Forelimb muscle (tissue), 1 donor: ENCODE data around the gene MAP3K5. TPM values are rescaled to one million over a fixed set of nuclear protein-coding genes. Genes with fewer than 3 reads are reported as not detected.
"Not testable (repeated sequence)": the region's sequence is repeated elsewhere in the genome, so short reads cannot be mapped to it uniquely, and the experiment has no call there.

Experiments
- DNase-seq: peaks from one replicate; pipeline ENCODE4 v3.0.0-alpha.2; 2013; ENCODE audit warnings: low read depth
- polyA plus RNA-seq: library from polyadenylated mRNA; unstranded; fragments of 120-200 nt; gene quantifications from one replicate; pipeline ENCODE4 v1.2.1, GENCODE V29; 2013; ENCODE audit not compliant: insufficient read length

The MAP3K5 gene
- polyA plus RNA-seq, 1 donor = 3.2 TPM

DNA sequence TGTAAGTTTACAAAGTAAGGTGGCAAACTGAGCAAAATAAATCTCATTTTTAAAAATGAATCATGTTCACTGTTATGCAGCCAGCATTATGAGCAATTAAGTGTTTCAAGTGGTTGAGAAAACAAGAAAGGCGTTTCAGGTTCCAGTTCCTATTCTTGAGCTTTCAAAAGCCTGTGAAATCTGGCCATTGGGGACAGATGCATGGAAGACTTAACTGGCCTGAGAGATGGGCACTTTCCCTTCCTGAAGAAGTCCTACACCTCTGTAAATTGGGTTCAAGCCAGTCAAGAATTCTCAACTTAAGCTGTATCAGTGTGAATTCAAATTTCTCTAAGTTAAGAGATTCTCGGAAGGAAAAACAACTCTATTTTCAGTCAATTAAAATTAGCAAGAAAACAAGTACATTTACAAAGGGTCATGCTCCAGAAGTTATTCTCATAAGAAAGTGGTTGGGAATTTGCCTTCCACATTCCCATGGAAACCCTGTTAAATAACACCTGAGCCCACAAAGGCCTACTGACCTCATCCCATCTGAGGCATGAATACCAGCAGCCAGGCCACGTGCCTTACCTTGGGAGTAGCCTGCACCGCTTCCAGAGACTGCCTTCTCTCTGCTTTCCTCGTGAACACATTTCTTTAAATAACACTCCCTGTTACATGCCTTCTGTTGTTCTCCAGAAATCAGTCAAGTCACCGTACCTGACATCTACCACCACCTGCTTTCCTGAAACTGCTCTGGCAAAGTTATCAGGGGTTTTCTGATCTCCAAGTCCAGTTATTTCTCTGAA lies 19.4 kb downstream of the MAP3K5 start:
- DNase-seq = no peak

DNA sequence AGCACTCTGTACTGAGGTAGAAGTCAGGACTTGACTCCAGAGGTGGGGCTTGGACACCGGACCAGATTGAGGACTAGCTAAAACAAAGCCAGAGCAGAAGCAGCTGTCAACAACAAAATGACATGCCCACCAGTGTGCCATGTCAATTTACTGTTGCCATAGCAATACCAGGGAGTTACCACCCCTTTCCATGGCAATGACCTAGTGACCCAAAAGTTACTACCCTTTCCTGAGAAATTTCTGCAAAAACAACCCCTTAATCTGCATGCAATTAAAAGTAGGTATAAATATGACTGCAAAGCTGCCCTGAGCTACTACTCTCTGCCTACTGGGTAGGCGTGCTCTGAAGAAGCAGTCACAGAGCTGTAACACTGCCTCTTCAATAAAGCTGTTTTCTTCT lies 21.0 kb downstream of the MAP3K5 start:
- DNase-seq = no peak

DNA sequence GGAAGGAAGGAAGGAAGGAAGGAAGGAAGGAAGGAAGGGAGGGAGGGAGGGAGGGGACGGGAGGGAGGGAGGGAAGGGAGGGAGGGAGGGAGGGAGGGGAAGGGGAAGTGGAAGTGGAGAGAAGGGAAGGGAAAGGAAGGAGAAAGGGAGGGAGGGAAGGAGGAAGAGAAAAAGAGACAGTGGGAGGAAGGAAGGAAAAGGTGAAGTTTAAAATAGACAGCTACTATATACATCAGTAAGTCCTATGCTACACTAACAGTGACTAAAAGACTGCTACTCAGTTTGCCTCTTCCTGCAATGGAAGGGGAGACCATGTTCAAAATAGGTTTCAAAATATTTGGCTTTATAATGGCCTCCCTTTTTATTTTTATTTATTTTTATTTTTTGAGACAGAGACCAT lies 22.5 kb downstream of the MAP3K5 start:
- no peak for DNase-seq

DNA sequence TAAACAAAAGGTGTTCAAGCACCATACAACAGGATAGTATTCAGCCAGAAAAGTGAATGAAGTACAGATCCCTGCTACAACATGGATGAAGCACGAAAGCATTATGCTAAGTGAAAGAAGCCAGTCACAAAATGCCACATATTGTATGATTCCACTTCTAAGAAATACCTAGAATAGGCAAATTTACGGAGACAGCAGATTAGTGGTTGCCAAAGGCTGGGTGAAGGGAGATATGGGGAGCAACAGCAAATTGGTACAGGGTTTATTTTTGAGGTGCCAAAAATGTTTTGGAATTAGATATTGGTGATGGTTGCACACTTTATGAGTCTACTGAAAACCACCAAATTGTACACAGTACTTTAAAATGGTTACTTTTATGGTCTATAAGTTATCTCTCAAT lies 23.2 kb downstream of the MAP3K5 start:
- DNase-seq = no peak

DNA sequence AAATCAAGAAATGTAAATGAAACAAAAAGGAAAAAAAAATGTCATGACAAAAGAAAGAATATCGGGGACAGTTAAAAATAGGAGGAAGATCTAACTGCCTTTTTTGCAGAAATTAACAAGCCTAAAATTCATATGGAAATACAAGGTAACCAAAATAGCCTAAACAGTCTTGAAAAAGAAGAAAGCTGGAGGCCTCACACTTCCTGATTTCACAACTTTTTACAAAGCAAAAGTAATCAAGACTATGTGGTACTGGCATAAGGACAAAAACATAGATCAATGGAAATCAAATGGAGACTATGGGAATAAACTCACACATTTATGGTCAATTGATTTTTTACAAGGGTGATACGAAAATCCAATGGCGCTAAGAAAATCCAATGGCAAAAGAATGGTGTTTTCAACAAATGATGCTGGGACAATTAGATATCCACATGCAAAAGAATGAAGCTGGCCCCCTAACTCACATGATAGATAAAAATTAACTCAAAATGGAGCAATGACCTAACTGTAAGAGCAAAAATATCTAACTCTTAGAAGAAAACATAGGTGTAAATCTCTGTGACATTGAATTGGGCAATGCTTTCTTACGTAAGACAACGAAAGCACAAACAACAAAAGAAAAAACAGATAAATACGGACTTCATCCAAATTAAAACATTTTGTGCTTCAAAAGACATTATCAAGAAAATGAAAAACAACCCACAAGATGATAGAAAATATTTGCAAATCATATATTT lies 24.5 kb downstream of the MAP3K5 start:
- DNase-seq = no peak

DNA sequence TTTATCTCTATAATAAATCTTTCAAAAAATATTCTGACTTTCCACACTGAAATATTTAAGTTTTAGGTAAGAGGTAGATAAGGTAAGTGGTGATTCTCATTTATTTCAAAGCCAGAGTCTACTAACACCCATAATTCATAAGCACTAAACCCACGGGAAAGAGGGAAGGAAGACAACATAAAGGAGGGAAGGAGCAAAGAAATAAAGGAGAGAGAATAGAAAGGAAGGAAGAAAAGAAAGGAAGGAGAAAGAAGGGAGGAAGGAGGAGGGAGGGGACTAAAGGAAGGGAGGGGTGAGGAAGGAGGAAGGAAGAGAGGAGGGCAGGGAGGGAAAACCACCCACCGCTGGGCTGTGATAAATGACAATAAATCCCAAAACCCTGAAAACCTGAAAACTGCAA lies 25.2 kb downstream of the MAP3K5 start:
- no peak for DNase-seq

DNA sequence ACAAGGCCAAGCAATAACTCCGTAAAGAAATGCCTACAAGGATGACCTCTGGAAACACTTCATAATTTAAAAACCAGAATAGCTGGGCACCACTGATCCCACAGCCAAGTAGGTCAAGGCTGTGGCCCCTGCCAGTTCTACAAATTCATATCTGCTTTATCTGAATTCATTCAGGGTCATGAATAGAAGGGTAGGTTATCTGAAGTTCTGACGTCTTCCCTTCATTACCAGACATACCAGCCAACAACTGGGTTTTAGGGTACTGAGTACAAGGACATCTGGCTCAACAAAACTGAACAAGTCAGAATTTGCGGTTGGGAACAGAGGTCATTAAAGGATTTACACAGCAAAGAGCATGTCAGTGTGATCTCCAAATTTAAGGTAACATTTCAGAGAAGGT lies 26.0 kb downstream of the MAP3K5 start:
- DNase-seq = no peak

DNA sequence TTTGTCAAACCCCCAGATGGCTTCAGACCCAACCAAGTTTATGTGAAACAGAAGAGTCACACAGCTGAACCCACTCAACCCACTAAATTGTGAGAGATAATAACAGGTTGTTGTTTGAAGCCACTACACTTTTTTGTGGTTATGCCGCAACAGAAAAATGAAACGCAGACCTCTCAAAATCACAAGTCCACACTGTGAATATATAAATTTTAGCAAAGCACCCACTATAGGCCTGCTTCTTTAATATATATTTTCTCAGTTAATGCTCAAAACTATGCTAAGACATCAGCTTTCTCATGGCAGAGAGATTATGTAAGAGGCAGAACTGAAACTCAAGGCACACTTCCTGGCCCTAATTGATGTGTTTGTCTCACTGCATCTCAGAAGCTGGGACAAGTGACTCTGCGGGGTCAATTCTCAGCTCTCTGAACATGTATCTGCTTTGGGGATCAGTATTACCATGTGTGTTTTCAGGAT lies 27.7 kb downstream of the MAP3K5 start:
- no peak for DNase-seq

DNA sequence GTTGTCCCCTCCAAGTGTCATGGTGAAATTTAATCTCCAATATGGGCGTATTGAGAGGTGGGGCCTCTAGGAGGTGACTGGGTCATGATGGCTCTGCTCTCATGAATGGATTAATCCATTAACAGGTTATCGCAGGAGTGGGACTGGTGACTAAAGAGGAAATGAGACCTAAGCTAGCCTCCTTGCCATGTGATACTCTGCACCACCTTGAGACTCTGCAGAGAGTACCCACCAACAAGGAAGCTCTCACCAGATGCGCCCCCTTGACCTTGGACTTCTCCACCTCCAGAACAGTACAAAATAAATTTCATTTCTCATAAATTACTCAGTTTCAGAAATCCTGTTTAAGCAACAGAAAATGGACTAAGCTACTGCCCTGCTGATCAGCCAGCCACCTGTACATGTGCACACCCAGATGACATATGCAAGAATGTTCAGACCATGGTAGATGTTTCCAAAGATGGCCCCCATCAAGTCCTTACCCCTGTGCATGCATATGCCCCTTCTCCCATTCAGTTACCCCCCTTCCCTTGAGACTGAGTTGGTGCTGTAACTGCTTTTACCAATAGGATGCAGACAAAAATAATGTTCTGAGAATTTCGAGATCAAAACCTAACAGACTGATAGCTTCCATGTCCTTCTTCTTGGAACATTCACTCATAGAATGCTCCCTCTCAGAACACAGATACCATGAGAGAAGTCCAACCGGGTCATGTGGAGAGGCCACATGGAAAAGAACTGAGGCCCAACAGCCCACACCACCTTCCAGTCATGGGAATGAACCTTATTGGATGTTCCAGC lies 28.4 kb downstream of the MAP3K5 start:
- DNase-seq = no peak

DNA sequence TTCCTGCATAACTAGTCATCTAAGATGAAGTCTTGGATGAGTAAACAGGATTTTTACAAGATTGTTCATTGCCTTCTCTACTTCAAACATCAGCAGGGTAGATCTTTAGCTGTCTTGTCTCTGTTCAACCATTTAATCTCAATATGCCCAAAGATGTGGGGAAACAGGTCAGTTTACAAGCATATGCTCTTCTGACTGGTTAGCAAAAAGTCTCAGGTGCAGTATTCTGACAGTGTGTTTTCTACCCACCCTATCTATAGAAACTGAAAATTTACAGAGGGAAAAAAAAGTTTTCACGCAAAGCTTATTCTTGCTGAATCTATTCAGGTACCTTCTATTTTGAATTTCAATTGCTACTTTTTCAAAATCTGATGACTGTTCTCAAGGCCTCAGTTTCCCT lies 29.0 kb downstream of the MAP3K5 start:
- no peak for DNase-seq

DNA sequence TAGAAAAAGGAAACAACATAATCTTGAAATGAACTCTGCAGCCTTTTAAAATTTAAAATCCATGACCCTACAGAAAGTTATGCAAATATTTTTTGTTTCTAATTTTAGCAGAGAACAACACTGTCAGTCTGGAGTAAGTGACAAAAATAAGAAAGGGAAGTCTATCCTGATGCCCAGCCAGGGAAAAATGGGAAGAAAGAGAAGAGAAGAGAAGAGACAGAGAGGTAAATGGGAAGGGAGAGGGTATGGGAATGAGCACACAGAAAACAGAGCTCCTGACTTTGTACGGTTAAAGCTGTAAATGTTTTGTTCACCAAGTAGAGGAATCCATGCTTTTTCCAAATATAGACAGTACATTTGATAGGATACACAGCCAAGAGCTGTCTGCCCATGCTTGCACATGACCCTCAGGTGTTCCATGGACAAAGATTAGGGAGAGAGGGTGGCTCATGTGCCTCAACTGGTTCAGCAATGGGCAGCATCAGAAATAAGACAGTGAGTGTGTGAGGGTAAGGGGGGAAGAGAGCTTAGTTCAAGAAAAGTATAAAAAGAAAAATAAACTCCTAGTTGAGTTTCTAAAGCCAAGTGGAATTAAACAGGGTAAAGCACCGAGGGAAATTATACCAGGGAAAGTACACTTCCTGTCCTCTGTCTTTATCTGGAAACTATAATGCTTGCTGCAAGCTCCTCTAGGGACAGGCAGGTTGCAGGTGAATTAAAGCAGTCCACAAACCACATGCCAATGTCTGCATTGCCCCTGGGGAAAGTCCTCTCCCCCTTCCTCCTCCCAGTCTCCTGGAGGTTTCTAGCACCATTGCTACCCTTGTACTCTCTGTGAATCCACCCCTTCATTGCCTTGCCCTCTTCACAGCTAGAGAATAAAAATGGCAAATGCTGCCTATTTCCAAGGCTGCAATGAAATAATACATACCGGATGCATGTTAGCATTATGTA lies 30.0 kb downstream of the MAP3K5 start:
- no peak for DNase-seq

DNA sequence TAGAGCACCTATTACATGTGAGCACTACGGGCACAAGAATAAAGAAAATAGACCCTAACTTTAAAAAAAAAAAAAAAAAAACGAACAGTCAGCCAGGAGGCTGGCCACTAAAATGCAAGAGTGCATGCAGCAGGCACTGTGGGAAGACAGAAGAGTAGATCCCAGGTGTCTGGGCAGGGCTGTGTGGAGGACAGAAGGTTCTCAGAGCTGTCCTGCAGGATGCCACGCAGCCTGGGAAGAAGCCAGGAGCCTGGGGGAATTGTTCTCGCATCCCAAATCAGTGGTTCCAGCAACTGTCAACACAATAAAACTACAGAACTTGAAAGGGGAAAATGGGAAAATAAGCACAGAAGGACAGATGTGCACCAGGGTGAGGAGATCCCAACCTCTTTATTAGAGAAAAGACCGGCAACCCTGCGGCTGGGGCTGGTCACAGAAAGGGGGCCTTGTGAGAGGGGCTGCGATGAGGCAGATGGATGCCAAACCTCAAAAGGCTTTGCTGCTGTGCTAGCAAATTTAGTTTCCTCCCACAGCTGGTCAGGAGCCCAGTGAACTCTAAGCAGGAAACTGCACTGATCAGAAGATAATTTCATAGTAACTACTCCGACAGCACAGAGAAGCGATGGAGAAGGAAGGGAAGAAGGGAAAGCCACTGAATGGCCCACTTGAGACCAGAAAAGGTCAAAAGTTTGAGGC lies 30.9 kb downstream of the MAP3K5 start:
- DNase-seq = no peak

DNA sequence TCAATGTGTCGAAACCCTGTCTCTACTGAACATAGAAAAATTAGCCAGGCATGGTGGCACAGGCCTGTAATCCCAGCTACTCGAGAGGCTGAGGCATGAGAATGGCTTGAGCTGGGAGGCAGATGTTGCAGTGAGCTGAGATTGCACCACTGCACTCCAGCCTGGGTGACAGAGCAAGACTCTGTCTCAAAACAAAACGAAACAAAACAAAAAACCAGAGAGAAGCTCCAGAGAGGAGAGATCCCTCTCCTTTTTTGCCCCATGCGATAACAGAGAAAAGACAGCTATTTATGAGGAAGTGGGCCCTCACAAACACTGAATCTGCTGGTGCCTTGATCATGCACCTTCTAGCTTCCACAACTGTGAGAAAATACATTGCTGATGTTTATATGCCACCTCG lies 31.5 kb downstream of the MAP3K5 start:
- DNase-seq = not testable (repeated sequence)

DNA sequence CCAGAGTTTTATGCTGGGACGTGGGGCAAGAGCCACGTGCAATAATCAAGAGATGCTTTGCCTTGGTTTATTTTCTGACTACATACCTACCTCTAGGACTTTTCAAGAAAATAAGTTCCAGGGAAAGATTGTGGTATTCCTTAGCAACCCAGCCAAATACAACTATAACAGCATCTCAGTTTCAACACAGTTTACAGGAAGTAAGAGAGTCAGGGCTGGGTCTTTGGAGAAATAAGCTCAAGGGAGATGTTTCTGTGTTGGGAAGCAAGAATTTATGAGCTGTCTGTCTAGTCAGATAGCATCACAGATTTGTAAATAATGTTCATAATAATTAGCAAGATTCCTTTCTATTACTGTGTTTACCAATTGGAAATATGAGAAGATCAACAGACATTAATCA lies 35.1 kb downstream of the MAP3K5 start:
- DNase-seq = no peak

DNA sequence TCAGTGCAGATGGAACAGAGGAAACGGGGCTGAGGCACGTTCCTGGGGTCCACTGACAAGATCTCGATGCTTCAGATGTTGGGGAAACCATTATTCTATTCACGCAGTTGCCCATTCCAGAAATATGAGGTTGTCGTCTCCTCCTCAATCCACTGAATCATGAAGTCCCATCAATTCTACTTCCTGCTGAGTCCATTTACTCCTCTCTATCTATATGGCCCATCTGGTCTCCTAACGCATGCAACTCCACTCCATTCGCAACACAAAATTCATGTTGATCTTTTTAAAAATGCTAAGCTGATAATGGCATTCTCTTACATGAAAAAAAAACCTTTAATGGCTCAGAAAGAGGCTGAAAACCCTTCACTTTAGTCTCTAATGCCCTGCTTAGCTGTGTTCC lies 37.5 kb downstream of the MAP3K5 start:
- no peak for DNase-seq

DNA sequence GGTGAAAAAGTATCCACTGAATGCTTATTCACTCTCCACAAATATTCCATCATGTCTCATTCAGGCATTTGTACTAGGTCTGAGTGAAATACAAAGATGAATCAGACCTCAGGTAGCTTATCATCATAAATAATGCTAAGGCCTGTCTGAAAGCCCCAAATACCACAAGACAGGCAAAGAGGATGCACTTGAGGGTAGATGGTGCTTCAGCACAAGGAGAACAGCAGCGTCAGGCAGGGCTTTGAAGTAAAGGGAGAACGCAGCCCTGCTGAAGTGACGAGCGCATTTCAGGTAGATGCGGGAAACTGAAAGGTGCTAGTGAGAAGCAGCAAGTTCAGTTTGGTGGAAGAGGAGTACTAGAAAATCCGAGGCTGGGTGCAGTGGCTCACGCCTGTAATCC lies 38.7 kb downstream of the MAP3K5 start:
- no peak for DNase-seq

DNA sequence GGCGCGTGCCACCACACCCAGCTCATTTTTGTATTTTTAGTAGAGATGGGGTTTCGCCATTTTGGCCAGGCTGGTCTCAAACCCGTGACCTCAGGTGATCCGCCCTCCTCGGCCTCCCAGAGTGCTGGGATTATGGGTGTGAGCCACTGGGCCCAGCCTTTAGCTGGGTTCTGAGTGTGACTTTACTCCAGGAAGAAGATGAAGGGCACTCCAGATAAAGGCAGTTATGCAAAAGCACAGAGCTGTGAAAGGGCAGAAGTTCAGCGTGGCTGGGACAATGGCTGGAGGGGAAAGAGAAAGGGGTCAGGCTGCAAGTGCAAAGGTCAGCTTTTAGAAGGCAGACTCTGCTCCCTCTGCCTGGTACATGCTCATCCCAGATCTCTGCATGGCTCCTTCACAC lies 39.7 kb downstream of the MAP3K5 start:
- no peak for DNase-seq

DNA sequence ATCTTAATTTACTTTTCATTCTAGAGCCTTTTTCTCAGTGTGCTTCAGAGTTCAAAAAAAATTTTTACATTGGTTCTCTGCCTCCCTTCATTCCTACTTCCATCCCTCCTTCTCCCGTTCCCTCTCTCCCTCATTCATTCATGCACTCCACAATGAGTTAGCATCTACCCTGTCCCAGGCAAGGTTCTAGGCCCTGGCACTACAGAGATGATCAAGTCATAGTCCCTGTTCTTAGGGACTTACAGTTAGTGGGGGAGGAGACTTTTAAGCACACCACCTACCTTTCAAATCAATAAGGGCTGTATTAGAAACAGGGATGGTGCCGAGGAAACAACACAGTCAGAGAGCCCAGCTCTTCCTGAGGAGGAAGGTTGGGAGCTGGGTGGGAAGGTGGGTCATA lies 40.3 kb downstream of the MAP3K5 start:
- DNase-seq = no peak

DNA sequence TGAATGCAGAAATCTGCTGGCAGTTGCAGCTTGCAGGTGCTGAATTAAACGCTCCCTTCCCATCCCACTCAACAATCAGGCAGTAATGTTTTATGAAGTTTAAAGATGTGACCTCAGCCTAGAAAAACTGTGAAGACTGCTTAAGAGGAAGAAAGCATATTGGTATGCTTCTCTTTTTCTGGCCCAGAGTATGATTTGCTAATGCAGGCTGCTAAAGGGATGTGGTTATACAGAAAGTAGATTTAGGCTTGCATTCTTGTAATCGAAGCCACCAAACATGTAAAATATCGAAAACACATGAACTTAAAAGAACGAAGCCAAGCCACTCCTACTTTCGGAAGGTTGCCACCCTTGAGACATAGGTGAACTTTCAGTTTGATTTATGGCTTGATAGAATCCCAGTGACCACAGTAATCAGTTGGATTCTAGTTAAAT lies 40.7 kb downstream of the MAP3K5 start:
- no peak for DNase-seq

DNA sequence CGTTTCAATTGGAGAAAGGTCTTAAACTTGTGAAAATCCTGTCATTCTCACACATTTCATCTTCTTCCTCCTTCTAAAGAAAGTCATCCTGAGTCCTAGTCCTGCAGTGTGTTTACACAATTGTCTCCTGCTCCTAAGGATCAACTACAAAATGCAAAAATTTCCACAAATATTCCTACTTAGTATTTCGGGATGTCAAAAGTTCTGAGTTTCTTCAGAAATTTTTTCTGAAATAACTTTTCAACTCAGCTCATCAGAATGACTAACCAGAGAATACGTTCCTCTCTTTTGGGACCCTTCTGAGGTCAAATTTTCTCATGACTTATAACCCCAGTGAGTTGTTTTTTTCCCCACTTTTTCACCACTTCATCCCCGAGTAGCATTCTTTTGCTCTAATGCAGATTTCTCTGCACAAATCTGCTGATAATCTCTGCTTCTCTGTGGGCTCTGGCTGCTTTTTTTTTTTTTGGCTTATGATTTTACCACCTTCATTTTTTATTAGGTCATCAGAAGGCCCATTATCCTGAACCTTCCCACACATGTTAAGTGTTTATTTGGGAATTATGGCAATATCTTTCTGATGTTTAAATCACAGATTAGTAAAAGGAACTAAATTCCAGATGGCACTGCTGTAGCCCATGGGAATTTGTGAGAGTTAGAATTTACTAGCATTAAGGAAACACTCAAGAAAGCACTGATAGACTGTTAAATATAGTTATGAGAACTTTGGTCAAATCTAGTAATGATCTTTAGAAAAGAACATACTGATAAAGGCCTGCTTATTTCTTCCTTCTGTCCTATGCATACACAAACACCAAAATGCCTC lies 41.4 kb downstream of the MAP3K5 start:
- no peak for DNase-seq
